DND-41 (cell line): ENCODE results near the gene FOXN1.

Experiments used
- ATAC-seq: fragments of 200-7000 bp; cut with Tn5 transposase; 3 replicates; pipeline ENCODE4 v1.9.1; 2021; ENCODE audit warnings: low read depth; ENCODE audit not compliant: insufficient read depth
- DNase-seq: peaks from one replicate; pipeline ENCODE4 v3.0.0-alpha.2; 2020
- H2AFZ ChIP-seq: 2 replicates; pipeline ENCODE4 v1.6.0; 2012; ENCODE audit warnings: low read depth, low read length
- H3K27ac ChIP-seq: 2 replicates; pipeline ENCODE4 v1.5.1; 2012; ENCODE audit warnings: low read length, inconsistent platforms
- H3K27me3 ChIP-seq: fragments of 200-600 bp; sonication (generic); 2 replicates; pipeline ENCODE4 v1.6.0; 2012; ENCODE audit warnings: low read length, mild to moderate bottlenecking, inconsistent platforms; ENCODE audit not compliant: insufficient read depth, poor library complexity
- H3K36me3 ChIP-seq: 2 replicates; pipeline ENCODE4 v1.5.1; 2012; ENCODE audit warnings: low read length, inconsistent platforms; ENCODE audit not compliant: insufficient read depth
- H3K4me1 ChIP-seq: 2 replicates; pipeline ENCODE4 v1.5.1; 2012; ENCODE audit warnings: mild to moderate bottlenecking, low read length; ENCODE audit not compliant: insufficient read depth
- H3K4me2 ChIP-seq: 2 replicates; pipeline ENCODE4 v1.6.0; 2012; ENCODE audit warnings: mild to moderate bottlenecking, moderate library complexity, low read length, inconsistent platforms; ENCODE audit not compliant: insufficient read depth
- H3K4me3 ChIP-seq, 2 experiments: fragments of 200-600 bp in 1 of 2; shearing (Covaris generic) in 1 of 2; 2 replicates each; pipeline ENCODE4 v1.5.1; 2012 to 2016; ENCODE audit warnings: inconsistent platforms in 2 of 2, low read length in 2 of 2, mild to moderate bottlenecking in 2 of 2, low read depth in 1 of 2, moderate library complexity in 1 of 2
- H3K79me2 ChIP-seq: 2 replicates; pipeline ENCODE4 v1.6.0; 2012; ENCODE audit warnings: low read length, inconsistent platforms; ENCODE audit not compliant: insufficient read depth
- H3K9ac ChIP-seq: 2 replicates; pipeline ENCODE4 v1.6.0; 2012; ENCODE audit warnings: low read depth, mild to moderate bottlenecking, inconsistent platforms, low read length, moderate library complexity
- H3K9me3 ChIP-seq: 2 replicates; pipeline ENCODE4 v1.5.1; 2012; ENCODE audit warnings: low read length, moderate library complexity, mild to moderate bottlenecking, inconsistent platforms; ENCODE audit not compliant: insufficient read depth, severe bottlenecking
- H4K20me1 ChIP-seq: 2 replicates; pipeline ENCODE4 v1.6.0; 2012; ENCODE audit warnings: low read length; ENCODE audit not compliant: insufficient read depth
- CTCF ChIP-seq: IDR thresholded peaks from 2 replicates; pipeline ENCODE4 v1.5.1; 2012; ENCODE audit warnings: borderline replicate concordance, low read length, moderate library complexity, mild to moderate bottlenecking; ENCODE audit not compliant: poor library complexity, severe bottlenecking; ENCODE audit errors: extremely low read depth
- EZH2 ChIP-seq: IDR thresholded peaks from 3 replicates; pipeline ENCODE4 v1.6.1; 2012; ENCODE audit warnings: borderline replicate concordance, low read depth, mild to moderate bottlenecking, moderate library complexity, low read length, inconsistent platforms; ENCODE audit not compliant: severe bottlenecking

The FOXN1 gene

GRCh38 chr17:28527181-28527681, 21.1 kb downstream of the FOXN1 start:
- no peaks in the 10 kb centered on the region for H3K4me1 ChIP-seq
- H3K27me3 ChIP-seq: peaks cover 14% of the 10 kb centered on the region
- H3K4me2 ChIP-seq: no peak overlapping the region
- no peak for DNase-seq
- no peak for ATAC-seq
- no peaks in the 10 kb centered on the region for H3K79me2 ChIP-seq
- no peak overlapping the region for H2AFZ ChIP-seq
- TF ChIP-seq EZH2 (no peak), CTCF (no peak)
- no peak overlapping the region for H3K27ac ChIP-seq
- no peak overlapping the region for H3K4me3 ChIP-seq
- H3K9ac ChIP-seq: no peak overlapping the region
- no peaks in the 10 kb centered on the region; the same call in 1 of the 2 replicates for H4K20me1 ChIP-seq
- no peaks in the 10 kb centered on the region for H3K9me3 ChIP-seq
- H3K36me3 ChIP-seq: no peaks in the 10 kb centered on the region

- Histone ChIP-seq H3K4me3 (no peak overlapping the region), H2AFZ (no peak overlapping the region), H3K27ac (no peak overlapping the region), H3K9ac (no peak overlapping the region), H3K79me2 (no peaks in the 10 kb centered on the region), H4K20me1 (no peaks in the 10 kb centered on the region; the same call in 1 of the 2 replicates), H3K9me3 (no peaks in the 10 kb centered on the region), H3K4me1 (no peaks in the 10 kb centered on the region), H3K4me2 (no peak overlapping the region), H3K27me3 (peaks cover 12% of the 10 kb centered on the region), H3K36me3 (no peaks in the 10 kb centered on the region)
- ATAC-seq (no peak), DNase-seq (no peak)
- TF ChIP-seq EZH2: no peak
- no peak for TF ChIP-seq CTCF
These were observed 21.7 kb downstream of the FOXN1 start for GRCh38 chr17:28527859-28528258.

DNA sequence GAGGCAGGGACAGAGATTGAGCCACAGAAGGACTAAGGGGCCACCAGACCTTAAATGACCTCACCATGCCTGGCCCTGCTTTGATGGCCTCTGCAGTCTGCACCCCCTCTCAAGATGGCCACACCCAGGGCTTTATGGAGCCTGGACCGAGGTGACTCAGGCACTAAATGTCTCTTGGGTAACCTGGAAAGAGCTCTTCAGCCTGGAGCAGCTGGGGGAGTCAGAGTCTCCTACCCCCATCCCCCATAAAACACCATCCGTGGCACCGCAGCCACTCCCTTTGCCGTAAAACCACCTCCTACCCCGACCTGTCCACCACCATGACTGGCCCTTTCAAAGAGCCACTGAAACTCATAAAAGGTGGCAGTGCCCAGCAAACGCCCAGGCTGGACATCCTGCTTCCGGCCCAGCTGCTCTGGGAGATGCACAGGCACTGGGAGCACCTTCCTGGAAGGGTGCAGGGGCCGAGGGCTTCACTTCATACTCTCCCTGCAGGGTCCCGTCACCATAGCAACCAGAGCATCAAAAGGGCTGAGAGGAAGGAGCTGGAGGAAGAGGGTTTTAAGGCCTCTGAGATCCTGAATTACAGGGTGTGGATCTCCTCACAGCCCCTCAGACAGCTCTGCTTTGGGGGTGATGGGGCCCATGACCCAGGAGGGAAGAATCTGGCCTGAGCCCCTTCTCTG, 22.3 kb downstream of the FOXN1 start:
- Histone ChIP-seq H3K9ac (no peak overlapping the region), H3K27ac (no peak overlapping the region), H3K27me3 (peaks cover 10% of the 10 kb centered on the region), H3K4me2 (no peak overlapping the region), H3K9me3 (no peaks in the 10 kb centered on the region), H2AFZ (no peak overlapping the region), H4K20me1 (no peaks in the 10 kb centered on the region; the same call in 1 of the 2 replicates), H3K79me2 (no peaks in the 10 kb centered on the region), H3K36me3 (no peaks in the 10 kb centered on the region), H3K4me1 (no peaks in the 10 kb centered on the region), H3K4me3 (no peak overlapping the region)
- DNase-seq (no peak), ATAC-seq (no peak)
- no peak for TF ChIP-seq CTCF
- no peak for TF ChIP-seq EZH2
